GM12874 (cell line): ENCODE results near the gene HOXC4.
A peak's percentile ranks its signal among the peaks of the same experiment; 100 is the strongest.

ENCODE experiments used
- CTCF ChIP-seq: IDR thresholded peaks from 2 replicates; pipeline ENCODE4 v1.5.1; 2011; ENCODE audit warnings: low read depth, mild to moderate bottlenecking, control low read depth, low read length, moderate library complexity; ENCODE audit not compliant: insufficient read depth

Gene HOXC4

DNA sequence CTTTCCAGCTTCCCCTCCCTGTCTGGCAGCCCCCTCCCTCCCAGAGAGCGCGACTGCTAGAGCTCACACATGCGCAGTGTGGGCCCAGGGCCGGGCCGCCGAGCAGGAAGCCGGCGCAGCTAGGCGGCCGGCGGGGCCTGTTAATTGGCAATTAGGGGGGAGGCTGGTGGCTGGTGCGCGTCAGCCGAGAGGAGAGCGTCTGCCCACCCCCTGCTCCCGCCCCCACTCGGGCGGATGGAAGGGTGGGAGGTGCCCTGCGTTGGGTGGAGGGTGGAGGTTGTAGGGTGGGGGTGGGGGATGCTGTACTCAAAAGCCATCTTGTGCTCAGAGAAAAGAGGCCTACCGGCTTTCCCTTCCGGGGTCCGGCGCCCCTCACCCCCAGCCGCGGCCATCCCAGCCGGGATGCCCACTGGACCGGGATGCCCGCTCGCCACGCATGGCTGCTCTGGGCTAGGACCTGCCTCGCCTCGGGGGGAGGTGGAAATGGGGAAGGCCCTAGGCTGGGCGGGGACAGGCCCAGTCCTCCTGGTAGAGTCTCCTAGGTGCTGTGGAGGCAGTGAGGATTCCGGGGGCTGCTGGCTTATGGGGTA, 35.7 kb upstream of the HOXC4 start:
- no peak for TF ChIP-seq CTCF

DNA sequence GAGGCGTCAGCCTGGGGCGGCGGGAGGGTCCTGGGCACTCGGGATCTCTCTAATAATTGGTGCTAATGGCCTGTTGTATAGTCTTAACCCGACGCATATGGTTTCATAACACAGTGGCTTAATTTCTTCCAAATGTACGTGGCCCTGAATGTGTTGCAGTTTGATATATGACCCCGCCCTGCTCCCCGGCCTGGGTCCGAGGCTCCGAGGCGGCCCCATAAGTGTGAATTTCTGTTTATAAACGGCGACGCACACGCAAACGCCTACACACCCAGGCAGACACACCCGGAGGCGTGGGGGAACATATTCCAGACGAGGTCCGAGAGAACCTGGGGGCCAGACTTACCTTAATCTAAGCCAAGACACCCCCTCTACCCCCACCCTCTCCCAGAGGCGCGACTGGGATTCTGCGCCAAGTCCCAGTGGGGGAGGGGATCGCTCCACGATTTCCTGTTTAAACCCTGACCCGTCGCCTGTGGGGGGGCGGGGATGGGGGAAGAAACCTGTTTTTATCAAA, 35.1 kb upstream of the HOXC4 start:
- TF ChIP-seq CTCF = no peak

DNA sequence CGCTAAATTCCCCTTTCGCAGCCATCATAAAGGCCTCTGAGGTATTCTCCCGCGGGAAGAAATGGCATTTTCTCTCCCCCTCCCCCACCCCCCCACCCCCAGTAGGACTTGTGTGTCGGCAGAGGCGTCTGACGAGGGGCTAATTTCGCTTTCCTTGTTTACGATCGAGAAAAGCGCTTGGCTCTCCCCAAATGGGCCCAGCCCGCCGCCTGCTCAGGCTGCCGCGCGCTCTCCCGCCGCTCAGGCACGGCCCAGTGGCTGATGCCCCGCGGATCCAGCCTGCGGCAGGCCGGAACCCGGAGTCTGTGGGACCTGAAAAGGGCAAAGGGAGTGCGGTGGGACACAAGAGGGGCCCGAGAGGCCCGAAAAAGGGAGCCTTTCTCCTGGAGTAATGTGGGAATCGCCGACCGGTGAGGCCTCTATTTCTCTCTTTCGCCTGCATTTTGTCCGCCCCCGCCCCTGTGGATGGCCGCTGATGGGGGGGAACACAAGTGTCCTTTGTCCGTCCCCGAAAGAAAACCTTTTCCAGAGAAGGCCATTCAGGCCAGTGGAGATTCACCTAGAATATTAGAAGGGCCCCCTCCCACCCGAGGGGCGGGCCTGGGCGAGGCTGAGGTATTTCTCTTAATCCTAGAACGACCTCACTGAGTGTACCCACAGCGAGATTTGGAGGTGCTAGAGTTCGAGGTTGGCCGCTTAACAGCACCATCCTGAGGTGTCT, 34.4 kb upstream of the HOXC4 start:
- no peak for TF ChIP-seq CTCF

- no peak for TF ChIP-seq CTCF
Measured at GRCh38 chr12:54019924-54020590, 33.6 kb upstream of the HOXC4 start.

DNA sequence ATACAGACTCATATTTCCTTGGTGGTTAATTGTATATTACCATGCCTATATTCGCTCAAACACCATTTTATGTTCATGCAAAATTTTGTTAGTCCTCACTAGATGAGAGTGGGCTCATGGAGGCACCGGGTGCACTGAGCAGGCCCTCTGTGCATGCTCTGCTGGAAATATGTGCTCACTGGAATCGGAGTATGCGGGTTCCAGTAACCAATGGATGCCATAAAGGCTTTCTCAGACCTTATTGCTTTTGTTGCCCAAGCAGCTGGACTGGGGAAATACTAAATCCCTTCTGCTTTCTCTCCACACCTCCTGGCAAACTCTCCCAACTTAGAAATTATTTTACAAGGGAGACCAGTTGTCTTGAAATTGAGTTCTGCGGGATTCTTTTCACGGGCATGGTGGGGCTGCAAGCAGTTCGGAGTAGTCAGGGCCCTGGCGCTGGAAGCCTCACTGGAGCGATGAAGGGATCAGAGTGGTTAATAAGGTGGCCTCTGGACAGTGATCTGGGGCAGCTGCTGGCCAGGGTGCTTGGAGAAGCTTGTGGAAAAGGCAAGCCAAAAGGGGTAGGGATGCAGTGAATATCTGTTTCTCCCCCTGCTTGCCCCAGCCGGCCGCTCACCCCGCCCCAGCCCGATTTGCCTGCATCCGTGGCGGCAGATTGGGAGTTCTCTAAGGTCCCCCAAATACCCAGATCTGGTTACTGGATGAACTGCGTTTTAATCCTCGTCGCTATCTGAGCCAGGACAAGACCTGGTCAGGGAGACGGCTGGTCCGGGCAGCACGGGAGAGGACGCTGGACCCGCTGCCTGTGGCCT, 32.8 kb upstream of the HOXC4 start:
- no peak for TF ChIP-seq CTCF

- peak; percentile 48 for TF ChIP-seq CTCF
Measured at GRCh38 chr12:54021432-54022013, 32.1 kb upstream of the HOXC4 start.
